HUES64 (cell line): ENCODE data around the gene ELMOD3.

Source experiments
- H3K27ac ChIP-seq: 2 replicates; pipeline ENCODE4 v1.7.0; 2013; ENCODE audit warnings: low read depth, low read length, inconsistent platforms
- H3K27me3 ChIP-seq: 2 replicates; pipeline ENCODE4 v1.6.1; 2013; ENCODE audit warnings: mild to moderate bottlenecking, low read length; ENCODE audit not compliant: insufficient read depth
- H3K36me3 ChIP-seq: 2 replicates; pipeline ENCODE4 v1.6.1; 2013; ENCODE audit warnings: mild to moderate bottlenecking, low read length; ENCODE audit not compliant: insufficient read depth
- H3K4me1 ChIP-seq: 2 replicates; pipeline ENCODE4 v1.6.1; 2013; ENCODE audit warnings: mild to moderate bottlenecking, low read length, moderate library complexity; ENCODE audit not compliant: insufficient read depth
- H3K4me3 ChIP-seq: 2 replicates; pipeline ENCODE4 v1.5.1; 2013; ENCODE audit warnings: mild to moderate bottlenecking, low read length, moderate library complexity
- H3K9ac ChIP-seq: 2 replicates; pipeline ENCODE4 v1.6.1; 2013; ENCODE audit warnings: mild to moderate bottlenecking, low read depth, low read length
- H3K9me3 ChIP-seq: 2 replicates; pipeline ENCODE4 v1.6.1; 2013; ENCODE audit warnings: low read depth, low read length; ENCODE audit not compliant: insufficient read depth
- WGBS: fragments of 150-250, 120-280 bp; methylation state at CpG from one replicate; pipeline ENCODE4 v1.1.7; 2013; ENCODE audit warnings: missing lambda C conversion rate; 5-methylcytosine and 5-hydroxymethylcytosine counted together

The ELMOD3 gene

GRCh38 chr2:85419009-85419675 lies 64.6 kb downstream of the ELMOD3 start:
- Histone ChIP-seq H3K36me3 (no peaks in the 10 kb centered on the region), H3K9ac (peak overlapping the region; percentile 89), H3K9me3 (no peaks in the 10 kb centered on the region), H3K27me3 (no peaks in the 10 kb centered on the region), H3K4me3 (peak overlapping the region; percentile 86), H3K27ac (peak overlapping the region; percentile 92), H3K4me1 (peaks cover 15% of the 10 kb centered on the region)
- WGBS = 80% methylated on average over 17 of the region's 17 CpGs

- no peaks in the 10 kb centered on the region for H3K9me3 ChIP-seq
- H3K4me1 ChIP-seq = peaks cover 15% of the 10 kb centered on the region
- no peaks in the 10 kb centered on the region for H3K36me3 ChIP-seq
- no peak overlapping the region for H3K9ac ChIP-seq
- no peaks in the 10 kb centered on the region for H3K27me3 ChIP-seq
- WGBS = 22% methylated on average over 22 of the region's 22 CpGs
- H3K27ac ChIP-seq = peak overlapping the region; percentile 52; the same call in 1 of the 2 replicates
- no peak overlapping the region for H3K4me3 ChIP-seq
Observed at GRCh38 chr2:85420536-85421259, 66.1 kb downstream of the ELMOD3 start.

- H3K9me3 ChIP-seq = no peaks in the 10 kb centered on the region
- H3K27ac ChIP-seq = peak overlapping the region; percentile 52; the same call in 1 of the 2 replicates
- no peaks in the 10 kb centered on the region for H3K27me3 ChIP-seq
- no peaks in the 10 kb centered on the region for H3K36me3 ChIP-seq
- no peak overlapping the region for H3K9ac ChIP-seq
- peaks cover 15% of the 10 kb centered on the region for H3K4me1 ChIP-seq
- H3K4me3 ChIP-seq = no peak overlapping the region
- WGBS = 72% methylated on average over 13 of the region's 13 CpGs
Observed at GRCh38 chr2:85421260-85422071, 66.9 kb downstream of the ELMOD3 start.

DNA sequence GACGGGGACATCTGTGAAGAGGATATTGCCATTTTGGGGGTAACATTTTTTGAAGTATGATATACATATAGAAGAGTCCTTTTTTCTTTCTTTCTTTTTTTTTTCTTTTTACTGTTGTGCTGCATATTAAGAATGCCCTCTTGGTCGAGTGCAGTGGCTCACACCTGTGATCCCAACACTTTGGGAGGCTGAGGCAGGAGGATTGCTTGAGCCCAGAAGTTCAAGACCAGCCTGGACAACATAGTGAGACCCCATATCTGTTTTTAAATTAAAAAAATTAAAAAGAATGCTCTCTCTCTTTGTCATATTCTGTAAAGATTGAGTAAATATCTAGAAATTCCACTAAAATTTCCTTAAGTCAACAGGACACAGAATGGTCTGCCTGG lies 67.5 kb downstream of the ELMOD3 start:
- H3K9me3 ChIP-seq = no peaks in the 10 kb centered on the region
- H3K9ac ChIP-seq = no peak overlapping the region
- H3K36me3 ChIP-seq = no peaks in the 10 kb centered on the region
- no peak overlapping the region for H3K4me3 ChIP-seq
- H3K27me3 ChIP-seq = 0 out of 2 replicates have a peak, but pooled peaks cover 2% of the 10 kb centered on the region
- WGBS = 96% methylated on average over 2 of the region's 2 CpGs
- peaks cover 15% of the 10 kb centered on the region for H3K4me1 ChIP-seq
- no peak overlapping the region for H3K27ac ChIP-seq

- 84% methylated on average over 5 of the region's 5 CpGs for WGBS
- Histone ChIP-seq H3K27ac (no peak overlapping the region), H3K27me3 (0 out of 2 replicates have a peak, but pooled peaks cover 6% of the 10 kb centered on the region), H3K4me3 (no peak overlapping the region), H3K9ac (no peak overlapping the region), H3K9me3 (no peaks in the 10 kb centered on the region), H3K36me3 (no peaks in the 10 kb centered on the region), H3K4me1 (peaks cover 12% of the 10 kb centered on the region)
Observed at GRCh38 chr2:85423525-85423924, 69.0 kb downstream of the ELMOD3 start.

GRCh38 chr2:85425588-85425987 lies 71.0 kb downstream of the ELMOD3 start:
- no peaks in the 10 kb centered on the region for H3K9me3 ChIP-seq
- H3K27me3 ChIP-seq = peaks cover 13% of the 10 kb centered on the region
- no peak overlapping the region for H3K4me3 ChIP-seq
- no peak overlapping the region for H3K27ac ChIP-seq
- H3K4me1 ChIP-seq = peaks cover 20% of the 10 kb centered on the region
- H3K36me3 ChIP-seq = no peaks in the 10 kb centered on the region
- WGBS = 91% methylated on average over 3 of the region's 3 CpGs
- H3K9ac ChIP-seq = no peak overlapping the region

DNA sequence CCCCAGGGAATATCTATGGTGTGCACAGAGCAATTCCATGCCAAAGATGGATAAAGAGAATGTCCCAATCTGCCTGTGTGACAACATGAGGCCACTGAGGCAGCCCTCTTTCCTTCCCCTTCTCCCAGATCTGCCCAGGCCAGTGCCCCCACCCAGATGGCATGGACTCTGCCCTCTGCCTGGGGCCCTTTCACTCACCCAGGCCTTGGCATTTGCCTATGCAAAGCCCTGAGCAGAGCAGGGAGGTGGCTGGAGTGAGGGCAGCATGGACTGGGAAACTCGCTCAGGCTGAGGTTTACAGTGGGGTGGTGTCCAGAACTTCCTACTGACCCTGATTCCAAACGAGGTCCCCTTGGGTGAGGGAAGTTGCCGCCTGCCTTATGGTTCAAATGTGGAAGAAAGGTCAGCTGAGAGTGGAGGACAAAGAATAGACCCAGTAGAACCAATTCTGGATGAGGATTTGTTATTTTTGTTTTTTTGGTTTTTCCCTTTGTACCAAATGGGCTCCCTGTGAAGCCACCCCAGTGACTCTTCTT lies 72.8 kb downstream of the ELMOD3 start:
- 90% methylated on average over 3 of the region's 3 CpGs for WGBS
- Histone ChIP-seq H3K4me3 (no peak overlapping the region), H3K9me3 (no peaks in the 10 kb centered on the region), H3K4me1 (peaks cover 29% of the 10 kb centered on the region), H3K36me3 (no peaks in the 10 kb centered on the region), H3K27ac (no peak overlapping the region), H3K9ac (no peak overlapping the region), H3K27me3 (peaks cover 13% of the 10 kb centered on the region)

DNA sequence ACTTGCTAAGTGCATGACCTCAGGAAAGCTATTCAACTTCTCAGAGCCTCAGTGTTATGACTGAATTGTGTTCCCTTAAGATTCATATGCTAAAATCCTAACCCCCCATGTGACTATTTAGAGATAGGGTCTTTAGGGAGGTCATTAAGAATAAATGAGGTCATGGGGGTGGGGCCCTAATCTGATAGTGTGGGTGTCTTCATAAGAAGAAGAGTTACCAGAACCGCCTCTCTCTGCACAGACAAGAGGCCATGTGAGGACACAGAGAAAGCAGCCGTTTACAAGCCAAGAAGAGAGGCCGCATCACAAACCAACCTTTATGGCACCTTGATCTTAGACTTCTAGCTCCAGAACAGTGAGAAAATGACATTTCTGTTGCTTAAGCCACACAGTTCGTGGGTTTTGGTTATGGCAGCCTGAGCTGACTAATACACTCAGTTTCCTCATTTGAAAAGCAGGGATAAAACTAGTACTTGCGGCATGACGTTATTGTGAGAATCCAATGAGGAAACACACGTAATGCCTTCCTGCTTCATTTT lies 73.8 kb downstream of the ELMOD3 start:
- Histone ChIP-seq H3K4me1 (peaks cover 32% of the 10 kb centered on the region), H3K4me3 (no peak overlapping the region), H3K36me3 (no peaks in the 10 kb centered on the region), H3K9ac (no peak overlapping the region), H3K9me3 (no peaks in the 10 kb centered on the region), H3K27ac (no peak overlapping the region), H3K27me3 (peaks cover 13% of the 10 kb centered on the region)
- 75% methylated on average over 7 of the region's 7 CpGs for WGBS

- 76% methylated on average over 12 of the region's 12 CpGs for WGBS
- H3K9ac ChIP-seq = no peak overlapping the region
- H3K9me3 ChIP-seq = no peaks in the 10 kb centered on the region
- no peak overlapping the region for H3K4me3 ChIP-seq
- no peak overlapping the region for H3K27ac ChIP-seq
- peaks cover 32% of the 10 kb centered on the region for H3K4me1 ChIP-seq
- H3K27me3 ChIP-seq = peaks cover 13% of the 10 kb centered on the region
- H3K36me3 ChIP-seq = no peaks in the 10 kb centered on the region
Observed at GRCh38 chr2:85429213-85429923, 74.8 kb downstream of the ELMOD3 start.

DNA sequence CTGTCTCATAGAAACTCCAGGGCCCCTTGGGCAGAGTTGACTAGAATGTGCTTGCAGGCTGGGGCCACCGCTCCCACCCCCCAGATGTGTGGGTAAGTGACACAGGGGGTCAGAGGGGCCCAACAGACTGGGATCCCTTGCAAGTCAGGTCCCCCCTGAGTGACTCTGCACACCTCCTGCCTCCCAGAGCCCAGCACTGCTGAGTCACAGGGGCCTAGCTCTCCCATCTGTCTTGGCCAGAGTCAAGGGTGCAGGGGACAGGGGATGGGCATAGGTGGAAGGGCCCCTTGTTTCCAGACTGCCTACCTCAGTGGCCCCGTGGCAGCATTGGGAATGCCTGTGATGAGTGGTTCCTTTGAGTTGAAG lies 75.3 kb downstream of the ELMOD3 start:
- Histone ChIP-seq H3K9me3 (no peaks in the 10 kb centered on the region), H3K9ac (no peak overlapping the region), H3K36me3 (no peaks in the 10 kb centered on the region), H3K27me3 (peaks cover 13% of the 10 kb centered on the region), H3K4me1 (peaks cover 32% of the 10 kb centered on the region), H3K4me3 (no peak overlapping the region), H3K27ac (no peak overlapping the region)
- WGBS = 79% methylated on average over 2 of the region's 2 CpGs
